ENCODE results near the gene NUDT1.

DNA sequence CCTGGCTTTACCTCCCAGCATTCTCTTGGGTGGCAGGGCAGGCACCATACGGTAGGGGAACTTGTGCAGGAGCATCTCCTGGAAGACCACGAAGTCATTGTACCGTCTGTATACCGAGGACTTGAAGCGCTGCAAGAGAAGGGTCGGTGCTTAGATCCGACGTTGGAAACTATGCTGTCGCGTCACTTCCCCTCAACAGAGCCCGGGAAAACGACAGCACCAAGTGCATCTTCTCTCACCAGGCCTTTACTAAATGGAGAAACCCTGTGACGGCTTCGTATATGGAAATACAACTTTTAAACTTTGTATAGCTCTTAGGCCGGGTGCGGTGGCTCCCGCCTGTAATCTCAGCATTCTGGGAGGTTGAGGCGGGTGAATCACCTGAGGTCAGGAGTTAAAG lies 33.1 kb downstream of the NUDT1 start:
- TF ChIP-seq, protein P1, sequence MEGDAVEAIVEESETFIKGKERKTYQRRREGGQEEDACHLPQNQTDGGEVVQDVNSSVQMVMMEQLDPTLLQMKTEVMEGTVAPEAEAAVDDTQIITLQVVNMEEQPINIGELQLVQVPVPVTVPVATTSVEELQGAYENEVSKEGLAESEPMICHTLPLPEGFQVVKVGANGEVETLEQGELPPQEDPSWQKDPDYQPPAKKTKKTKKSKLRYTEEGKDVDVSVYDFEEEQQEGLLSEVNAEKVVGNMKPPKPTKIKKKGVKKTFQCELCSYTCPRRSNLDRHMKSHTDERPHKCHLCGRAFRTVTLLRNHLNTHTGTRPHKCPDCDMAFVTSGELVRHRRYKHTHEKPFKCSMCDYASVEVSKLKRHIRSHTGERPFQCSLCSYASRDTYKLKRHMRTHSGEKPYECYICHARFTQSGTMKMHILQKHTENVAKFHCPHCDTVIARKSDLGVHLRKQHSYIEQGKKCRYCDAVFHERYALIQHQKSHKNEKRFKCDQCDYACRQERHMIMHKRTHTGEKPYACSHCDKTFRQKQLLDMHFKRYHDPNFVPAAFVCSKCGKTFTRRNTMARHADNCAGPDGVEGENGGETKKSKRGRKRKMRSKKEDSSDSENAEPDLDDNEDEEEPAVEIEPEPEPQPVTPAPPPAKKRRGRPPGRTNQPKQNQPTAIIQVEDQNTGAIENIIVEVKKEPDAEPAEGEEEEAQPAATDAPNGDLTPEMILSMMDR (conservative IDR thresholded peaks at IDR 0.05; ENCODE audit: low read depth in 2 of 2), result no peak
- TF ChIP-seq, protein P2, sequence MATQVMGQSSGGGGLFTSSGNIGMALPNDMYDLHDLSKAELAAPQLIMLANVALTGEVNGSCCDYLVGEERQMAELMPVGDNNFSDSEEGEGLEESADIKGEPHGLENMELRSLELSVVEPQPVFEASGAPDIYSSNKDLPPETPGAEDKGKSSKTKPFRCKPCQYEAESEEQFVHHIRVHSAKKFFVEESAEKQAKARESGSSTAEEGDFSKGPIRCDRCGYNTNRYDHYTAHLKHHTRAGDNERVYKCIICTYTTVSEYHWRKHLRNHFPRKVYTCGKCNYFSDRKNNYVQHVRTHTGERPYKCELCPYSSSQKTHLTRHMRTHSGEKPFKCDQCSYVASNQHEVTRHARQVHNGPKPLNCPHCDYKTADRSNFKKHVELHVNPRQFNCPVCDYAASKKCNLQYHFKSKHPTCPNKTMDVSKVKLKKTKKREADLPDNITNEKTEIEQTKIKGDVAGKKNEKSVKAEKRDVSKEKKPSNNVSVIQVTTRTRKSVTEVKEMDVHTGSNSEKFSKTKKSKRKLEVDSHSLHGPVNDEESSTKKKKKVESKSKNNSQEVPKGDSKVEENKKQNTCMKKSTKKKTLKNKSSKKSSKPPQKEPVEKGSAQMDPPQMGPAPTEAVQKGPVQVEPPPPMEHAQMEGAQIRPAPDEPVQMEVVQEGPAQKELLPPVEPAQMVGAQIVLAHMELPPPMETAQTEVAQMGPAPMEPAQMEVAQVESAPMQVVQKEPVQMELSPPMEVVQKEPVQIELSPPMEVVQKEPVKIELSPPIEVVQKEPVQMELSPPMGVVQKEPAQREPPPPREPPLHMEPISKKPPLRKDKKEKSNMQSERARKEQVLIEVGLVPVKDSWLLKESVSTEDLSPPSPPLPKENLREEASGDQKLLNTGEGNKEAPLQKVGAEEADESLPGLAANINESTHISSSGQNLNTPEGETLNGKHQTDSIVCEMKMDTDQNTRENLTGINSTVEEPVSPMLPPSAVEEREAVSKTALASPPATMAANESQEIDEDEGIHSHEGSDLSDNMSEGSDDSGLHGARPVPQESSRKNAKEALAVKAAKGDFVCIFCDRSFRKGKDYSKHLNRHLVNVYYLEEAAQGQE (IDR thresholded peaks at IDR 0.05; ENCODE audit: unreplicated experiment), result no peak
- TF ChIP-seq EZH2 (IDR thresholded peaks at IDR 0.05; ENCODE audit: low read depth, unreplicated experiment) (no peak), POLR2AphosphoS5 (IDR thresholded peaks at IDR 0.05; ENCODE audit: low read depth) (no peak)

All from GM23338 (cell line).